Body of pancreas (tissue), 4 donors: ENCODE results near the gene HUWE1.

Experiments
- CTCF ChIP-seq, 7 experiments: fragments of 450-650 bp in 4 of 7; fragments of 200-600 bp in 3 of 7; sonication (generic) in 3 of 7; IDR thresholded peaks; one replicate each; pipeline ENCODE4 v1.5.1; 2016 to 2019; ENCODE audit warnings: antibody characterized with exemption in 7 of 7
- POLR2A ChIP-seq, 3 donors: fragments of 450-650 bp; IDR thresholded peaks; one replicate each; pipeline ENCODE4 v1.6.1; 2016; ENCODE audit warnings: antibody characterized with exemption in 3 of 3, mild to moderate bottlenecking in 2 of 3

GRCh38 chrX:53666171-53666570 is 20.3 kb downstream of the HUWE1 start:
- TF ChIP-seq CTCF (IDR thresholded peaks at IDR 0.05) (no peak), POLR2A (IDR thresholded peaks at IDR 0.05) (no peak)
